ENCODE data around the gene MYO9A. TPM values are rescaled to one million over a fixed set of nuclear protein-coding genes. Genes with fewer than 3 reads are reported as not detected.

MYO9A gene
- total RNA-seq, 2 donors from 2014 or later: 34.9 to 36.4 TPM

GRCh38 chr15:71780115-71780976 lies 337.6 kb downstream of the MYO9A start:
- Mint-ChIP-seq H3K27me3 (ENCODE audit: insufficient read depth) (no peaks in the 10 kb centered on the region), H3K27ac (peak overlapping the region; percentile 72), H3K4me3 (no peak overlapping the region), H3K36me3 (ENCODE audit: low read depth) (no peaks in the 10 kb centered on the region), H3K4me1 (peaks cover 8% of the 10 kb centered on the region), H3K9me3 (no peaks in the 10 kb centered on the region)
- TF ChIP-seq CTCF (conservative IDR thresholded peaks at IDR 0.05): peak; percentile 87
- Histone ChIP-seq H3K9me3 (ENCODE audit: control insufficient read depth, low read length) (no peaks in the 10 kb centered on the region), H3K9ac (ENCODE audit: extremely low read depth, low read length, poor library complexity, severe bottlenecking) (no peak overlapping the region), H3K27ac (ENCODE audit: low read depth, low read length) (no peak overlapping the region), H3K4me1 (ENCODE audit: control insufficient read depth, insufficient read depth, low read length) (no peaks in the 10 kb centered on the region), H3K36me3 (ENCODE audit: control insufficient read depth, insufficient read depth, low read length) (no peaks in the 10 kb centered on the region), H3K4me3 (ENCODE audit: low read length) (no peak overlapping the region), H3K27me3 (ENCODE audit: control insufficient read depth, insufficient read depth, low read length, poor library complexity, severe bottlenecking) (no peaks in the 10 kb centered on the region)
- WGBS, 2 experiments (ENCODE audit: insufficient coverage in 1 of 2, insufficient read length in 1 of 2): 38 to 44% methylated on average over 3 to 13 of the region's 13 CpGs
- peak; percentile 82 for DNase-seq

- TF ChIP-seq CTCF (conservative IDR thresholded peaks at IDR 0.05): no peak
- Histone ChIP-seq H3K9ac (ENCODE audit: extremely low read depth, low read length, poor library complexity, severe bottlenecking) (no peak overlapping the region), H3K4me3 (ENCODE audit: low read length) (no peak overlapping the region), H3K27me3 (ENCODE audit: control insufficient read depth, insufficient read depth, low read length, poor library complexity, severe bottlenecking) (no peaks in the 10 kb centered on the region), H3K36me3 (ENCODE audit: control insufficient read depth, insufficient read depth, low read length) (no peaks in the 10 kb centered on the region), H3K4me1 (ENCODE audit: control insufficient read depth, insufficient read depth, low read length) (no peaks in the 10 kb centered on the region), H3K27ac (ENCODE audit: low read depth, low read length) (no peak overlapping the region), H3K9me3 (ENCODE audit: control insufficient read depth, low read length) (no peaks in the 10 kb centered on the region)
- no peak for DNase-seq
- no peaks in the 10 kb centered on the region for H3K27me3 Mint-ChIP-seq (ENCODE audit: insufficient read depth)
- no peaks in the 10 kb centered on the region for H3K9me3 Mint-ChIP-seq
- H3K27ac Mint-ChIP-seq: no peak overlapping the region
- H3K36me3 Mint-ChIP-seq (ENCODE audit: low read depth): no peaks in the 10 kb centered on the region
- 88 to 93% methylated on average over 4 to 6 of the region's 6 CpGs for WGBS, 2 experiments (ENCODE audit: insufficient coverage in 1 of 2, insufficient read length in 1 of 2)
- peaks cover 8% of the 10 kb centered on the region for H3K4me1 Mint-ChIP-seq
- no peak overlapping the region for H3K4me3 Mint-ChIP-seq
These were observed 338.7 kb downstream of the MYO9A start for GRCh38 chr15:71779073-71779797.

GRCh38 chr15:71777216-71777943 lies 340.6 kb downstream of the MYO9A start:
- Histone ChIP-seq H3K9ac (ENCODE audit: extremely low read depth, low read length, poor library complexity, severe bottlenecking) (no peak overlapping the region), H3K9me3 (ENCODE audit: control insufficient read depth, low read length) (no peaks in the 10 kb centered on the region), H3K27me3 (ENCODE audit: control insufficient read depth, insufficient read depth, low read length, poor library complexity, severe bottlenecking) (no peaks in the 10 kb centered on the region), H3K27ac (ENCODE audit: low read depth, low read length) (no peak overlapping the region), H3K36me3 (ENCODE audit: control insufficient read depth, insufficient read depth, low read length) (no peaks in the 10 kb centered on the region), H3K4me3 (ENCODE audit: low read length) (no peak overlapping the region), H3K4me1 (ENCODE audit: control insufficient read depth, insufficient read depth, low read length) (no peaks in the 10 kb centered on the region)
- no peak overlapping the region for H3K4me3 Mint-ChIP-seq
- H3K36me3 Mint-ChIP-seq (ENCODE audit: low read depth): no peaks in the 10 kb centered on the region
- no peak for TF ChIP-seq CTCF (conservative IDR thresholded peaks at IDR 0.05)
- no peaks in the 10 kb centered on the region for H3K9me3 Mint-ChIP-seq
- H3K27ac Mint-ChIP-seq: no peak overlapping the region
- peaks cover 8% of the 10 kb centered on the region for H3K4me1 Mint-ChIP-seq
- WGBS, 2 experiments (ENCODE audit: insufficient coverage in 1 of 2, insufficient read length in 1 of 2): 91 to 92% methylated on average over 8 to 16 of the region's 16 CpGs
- DNase-seq: no peak
- H3K27me3 Mint-ChIP-seq (ENCODE audit: insufficient read depth): no peaks in the 10 kb centered on the region

Measured in endodermal cell (in vitro differentiated cells).